ENCODE data around the gene SMYD2.

The SMYD2 gene

DNA sequence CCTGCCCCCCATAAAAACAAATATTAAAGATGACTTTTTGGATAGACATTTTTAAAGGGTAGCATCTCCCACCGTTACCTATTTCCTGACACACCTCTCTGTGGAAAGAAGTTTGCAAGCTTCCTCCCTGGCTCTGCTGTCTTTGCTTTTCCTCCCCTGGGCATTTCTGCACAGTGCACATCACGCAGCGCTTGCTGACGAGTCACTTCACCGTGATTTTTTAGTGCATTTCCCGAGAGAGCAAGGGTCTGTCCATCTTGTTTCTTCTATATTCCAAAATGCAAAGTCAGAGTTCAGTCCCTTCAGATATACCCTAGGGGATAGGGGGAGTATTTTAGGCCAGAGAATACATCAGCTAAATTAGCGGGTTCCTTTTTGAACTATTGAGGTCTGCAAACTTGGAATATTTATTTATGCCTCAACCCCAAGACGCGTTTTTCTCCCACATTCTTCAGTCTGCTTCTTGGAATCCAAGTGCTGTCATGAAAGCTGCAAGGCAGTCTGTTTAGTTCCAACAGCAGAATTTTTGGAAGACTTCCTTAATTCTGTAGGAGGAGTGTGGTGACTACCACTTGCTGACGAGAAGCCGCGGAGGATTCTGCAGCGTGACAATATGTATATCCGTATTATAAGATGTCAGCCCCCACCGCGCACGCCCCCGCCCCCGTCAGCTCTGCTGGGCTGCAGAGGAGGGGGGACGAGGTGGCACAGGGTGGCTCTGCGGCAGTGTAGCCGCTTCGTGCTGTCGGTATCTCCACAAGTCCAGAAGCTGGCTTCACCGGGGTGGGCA, 22.4 kb downstream of the SMYD2 start:
- no peak for DNase-seq (ENCODE audit: low read depth in 2 of 2)

GRCh38 chr1:214305164-214305751, 24.3 kb downstream of the SMYD2 start:
- DNase-seq (ENCODE audit: low read depth in 2 of 2): no peak

DNA sequence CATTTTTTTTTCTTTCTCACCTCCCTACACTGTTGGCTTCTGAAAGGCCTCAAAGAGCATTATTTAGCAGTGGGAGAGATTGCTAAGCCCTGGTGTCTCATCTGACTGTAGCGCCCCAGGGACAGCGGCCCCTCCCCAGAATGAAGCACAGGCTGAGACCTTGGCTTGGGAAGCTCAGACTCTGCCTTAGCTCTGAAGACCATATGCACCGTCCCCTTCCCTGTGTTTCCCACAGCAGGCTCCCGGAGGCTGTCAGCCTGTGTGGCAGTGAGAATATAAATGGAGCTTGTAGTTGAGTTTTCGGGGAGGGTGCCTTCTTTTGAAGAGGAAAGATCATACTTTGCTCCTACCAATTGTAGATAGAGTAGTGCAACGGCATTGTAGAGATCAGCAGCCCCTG, 25.3 kb downstream of the SMYD2 start:
- DNase-seq (ENCODE audit: low read depth in 2 of 2): no peak

DNA sequence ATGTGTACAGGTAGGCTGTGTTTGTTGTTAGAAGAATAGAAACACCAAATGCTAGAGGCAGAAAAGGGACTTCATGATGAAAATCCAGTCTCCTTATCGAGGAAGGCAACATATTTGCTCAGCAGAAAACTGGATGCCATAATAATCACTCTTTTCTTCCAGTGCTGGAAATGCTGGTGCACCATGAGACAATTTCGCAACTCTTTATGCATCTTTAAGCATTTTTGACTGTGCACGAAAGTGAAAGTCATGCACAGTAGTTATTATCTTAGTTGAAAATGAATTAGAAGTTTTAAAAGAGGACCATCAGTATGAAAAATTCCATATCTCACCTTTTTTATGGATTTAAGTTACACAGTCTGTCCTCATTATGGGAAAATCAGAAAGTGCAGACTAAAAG, 29.1 kb downstream of the SMYD2 start:
- DNase-seq (ENCODE audit: low read depth in 2 of 2): no peak

GRCh38 chr1:214310777-214311690, 30.1 kb downstream of the SMYD2 start:
- DNase-seq (ENCODE audit: low read depth in 2 of 2): no peak

DNA sequence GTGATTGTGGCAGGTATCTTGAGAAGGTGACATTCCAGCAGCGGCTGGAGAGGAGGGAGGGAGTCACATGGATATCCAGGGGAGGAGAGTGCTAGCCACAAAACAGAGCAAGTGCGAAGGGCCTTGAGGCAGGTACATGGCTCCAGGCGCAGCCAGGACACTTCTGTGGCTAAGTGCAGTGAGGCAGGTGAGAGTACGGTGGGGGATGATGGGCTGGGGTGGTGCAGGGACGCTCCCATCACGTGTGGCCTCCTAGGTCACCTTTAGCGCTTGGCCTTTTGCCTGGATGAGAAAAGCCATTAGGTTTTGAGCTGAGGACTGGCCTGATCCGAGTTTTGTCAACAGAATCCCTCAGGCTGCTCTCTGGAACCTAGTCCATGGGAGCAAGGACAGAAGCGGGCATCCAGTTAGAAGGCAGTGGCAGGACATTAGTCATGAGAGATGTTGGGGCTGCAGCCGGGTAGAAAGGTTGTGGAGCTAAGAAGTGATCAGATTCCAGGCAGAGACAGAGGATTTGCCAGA, 31.6 kb downstream of the SMYD2 start:
- no peak for DNase-seq (ENCODE audit: low read depth in 2 of 2)

DNA sequence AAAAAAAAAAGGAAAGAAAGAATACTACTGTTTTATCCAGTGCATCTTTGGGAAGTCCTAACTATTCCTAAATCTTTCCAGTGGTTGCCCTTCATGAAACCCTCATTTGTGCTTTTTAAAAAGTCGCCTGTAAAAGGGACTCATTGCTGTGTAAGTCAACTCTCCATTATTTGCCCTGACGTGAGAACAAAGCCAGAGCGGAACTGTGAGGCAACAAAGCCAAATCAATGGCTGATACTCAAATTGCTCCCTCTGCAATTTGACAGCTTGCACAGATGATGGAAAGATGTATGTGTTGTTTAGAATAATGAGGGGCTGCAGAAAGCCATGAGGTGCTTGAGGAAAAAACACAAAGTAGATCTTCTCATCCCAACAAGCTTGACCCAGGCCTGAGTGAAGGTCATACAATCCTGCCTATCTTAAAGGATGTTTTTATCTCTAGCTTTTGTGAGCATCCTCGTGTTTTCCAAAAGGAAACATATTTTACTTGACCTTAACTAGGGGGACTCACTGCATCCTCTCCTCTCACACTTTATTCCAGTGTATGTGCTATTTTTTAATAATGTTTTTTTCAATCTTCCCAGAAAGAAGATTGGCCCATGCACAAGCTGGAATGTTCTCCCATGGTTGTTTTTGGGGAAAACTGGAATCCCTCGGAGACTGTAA, 33.4 kb downstream of the SMYD2 start:
- no peak for DNase-seq (ENCODE audit: low read depth in 2 of 2)

GRCh38 chr1:214316593-214316992, 35.6 kb downstream of the SMYD2 start:
- DNase-seq (ENCODE audit: low read depth in 2 of 2): no peak

GRCh38 chr1:214317300-214317699, 36.3 kb downstream of the SMYD2 start:
- no peak for DNase-seq (ENCODE audit: low read depth in 2 of 2)

GRCh38 chr1:214317734-214318133, 36.8 kb downstream of the SMYD2 start:
- no peak for DNase-seq (ENCODE audit: low read depth in 2 of 2)

GRCh38 chr1:214318356-214318755, 37.4 kb downstream of the SMYD2 start:
- DNase-seq (ENCODE audit: low read depth in 2 of 2): no peak

DNA sequence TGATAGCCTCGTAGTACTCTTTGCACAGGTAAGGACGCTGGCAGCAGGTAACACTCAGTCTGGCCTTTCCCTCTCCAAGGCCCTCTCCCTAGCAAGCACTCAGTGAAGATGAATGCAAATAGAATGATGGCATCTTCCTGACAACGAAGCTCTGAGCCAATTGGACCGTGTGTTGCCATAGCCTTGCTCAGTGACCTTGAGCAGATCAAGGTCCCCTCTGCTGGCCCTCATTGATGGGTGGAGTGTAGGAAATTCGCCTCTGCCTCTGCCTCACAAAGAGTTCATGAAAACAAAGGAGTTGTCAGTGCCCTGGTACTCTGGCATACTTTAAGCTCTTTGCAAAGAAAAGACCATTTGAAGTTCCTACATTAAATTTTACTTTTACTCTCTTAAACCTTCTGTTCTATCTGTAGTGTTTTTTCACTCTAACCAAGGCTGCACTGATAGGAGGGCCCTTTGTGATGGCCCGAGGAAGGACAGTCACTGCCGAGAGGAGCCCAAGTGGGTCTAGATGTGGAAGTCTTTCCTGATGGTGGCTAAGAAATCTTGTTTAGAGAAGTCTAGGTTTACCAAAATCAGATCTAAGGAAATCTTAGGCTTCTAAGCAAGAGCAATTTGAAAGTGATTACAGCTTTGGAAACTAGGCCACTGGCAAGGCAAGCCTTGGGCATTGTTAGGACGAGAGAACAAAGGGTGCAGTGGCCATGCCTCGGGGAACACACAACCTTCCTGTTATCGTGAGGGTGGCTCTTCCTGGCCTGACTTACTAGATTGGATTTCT, 38.2 kb downstream of the SMYD2 start:
- DNase-seq (ENCODE audit: low read depth in 2 of 2): no peak

DNA sequence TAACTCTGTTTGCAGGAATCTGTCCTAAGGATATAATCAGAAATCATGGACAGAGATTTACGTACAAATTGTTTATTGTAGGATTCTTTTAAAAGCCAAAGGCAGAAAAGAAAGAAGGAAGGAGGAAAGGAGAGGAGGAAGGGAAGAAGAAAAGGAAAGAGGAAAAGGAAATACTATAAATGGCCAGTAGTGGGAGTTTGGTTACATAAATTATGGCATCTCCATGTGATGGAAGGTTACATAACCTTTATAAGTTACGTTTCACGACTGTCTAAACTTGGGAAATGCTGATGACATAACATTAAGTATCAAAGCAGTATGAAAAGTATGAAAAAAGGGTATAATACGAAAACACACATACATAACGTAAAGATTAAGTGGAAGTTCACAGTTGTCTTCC, 39.0 kb downstream of the SMYD2 start:
- no peak for DNase-seq (ENCODE audit: low read depth in 2 of 2)

DNA sequence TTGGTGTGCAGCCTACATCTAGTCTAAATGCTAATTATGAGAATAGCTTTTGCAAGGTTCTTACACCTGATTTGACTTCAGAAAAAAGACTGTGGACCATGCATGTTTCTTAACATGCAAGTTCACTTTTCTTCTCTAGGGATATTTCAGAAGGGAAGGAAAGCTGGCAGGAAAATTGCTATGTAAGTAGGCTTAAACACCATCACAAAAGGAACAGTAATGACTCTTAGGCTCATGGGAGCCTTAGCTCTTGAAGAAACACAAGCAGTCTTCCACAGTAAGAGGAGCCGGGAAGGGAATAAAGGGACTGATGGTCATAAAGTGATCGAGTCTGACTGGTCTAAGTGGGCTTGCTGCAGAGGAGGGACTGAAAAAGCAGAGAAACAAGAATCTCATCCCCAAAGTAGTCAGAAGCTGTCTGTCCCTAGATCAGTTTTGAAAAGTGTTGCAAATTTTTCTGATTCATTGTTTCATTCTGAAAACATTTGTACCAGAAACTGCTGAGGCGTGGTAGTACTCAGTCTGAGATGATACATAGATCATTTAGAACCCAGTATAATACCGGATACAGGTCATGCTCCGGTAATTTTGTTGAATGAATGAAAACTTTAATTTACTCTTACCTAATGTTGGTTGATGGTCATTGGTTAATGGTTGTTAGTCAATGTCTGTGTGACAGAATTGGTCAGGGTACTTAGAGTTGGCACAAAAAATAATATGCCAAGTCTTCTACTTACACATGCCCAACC, 40.9 kb downstream of the SMYD2 start:
- DNase-seq (ENCODE audit: low read depth in 2 of 2): no peak

GRCh38 chr1:214324896-214325800, 44.2 kb downstream of the SMYD2 start:
- no peak for DNase-seq (ENCODE audit: low read depth in 2 of 2)

GRCh38 chr1:214326406-214326805, 45.4 kb downstream of the SMYD2 start:
- DNase-seq (ENCODE audit: low read depth in 2 of 2): no peak

- DNase-seq (ENCODE audit: low read depth in 2 of 2): no peak
Observed at GRCh38 chr1:214327514-214327913, 46.6 kb downstream of the SMYD2 start.

- DNase-seq (ENCODE audit: low read depth in 2 of 2): peak; percentile 51 to 61
Observed at GRCh38 chr1:214328770-214329469, 48.0 kb downstream of the SMYD2 start.

All from stimulated activated CD8-positive, alpha-beta memory T cell treated with anti-CD3 and anti-CD28 coated beads, Interleukin-15, amount 100 ng/mL, for 48 hours (primary cell).